Ascending aorta (tissue), 2 donors: ENCODE results near the gene SETBP1. TPM values are rescaled to one million over a fixed set of nuclear protein-coding genes. Genes with fewer than 3 reads are reported as not detected.

ENCODE experiments used
- DNase-seq, 2 donors: peaks; one replicate each; pipeline ENCODE4 v3.0.0-alpha.2; 2019; ENCODE audit warnings: low spot score in 2 of 2
- H3K27ac ChIP-seq, 2 donors: fragments of 200-600 bp; sonication (generic); one replicate each; pipeline ENCODE4 v1.5.1; 2016 to 2017; ENCODE audit warnings: mild to moderate bottlenecking in 1 of 2
- H3K27me3 ChIP-seq: fragments of 200-600 bp; sonication (generic); one replicate; pipeline ENCODE4 v1.5.1; 2017
- H3K36me3 ChIP-seq, 2 donors: fragments of 200-600 bp; sonication (generic); one replicate each; pipeline ENCODE4 v1.5.1; 2016
- H3K4me1 ChIP-seq, 2 donors: fragments of 200-600 bp; sonication (generic); one replicate each; pipeline ENCODE4 v1.5.1; 2016 to 2017; ENCODE audit warnings: mild to moderate bottlenecking in 1 of 2
- H3K4me3 ChIP-seq, 2 donors: fragments of 200-600 bp; sonication (generic); one replicate each; pipeline ENCODE4 v1.5.1; 2016 to 2017; ENCODE audit warnings: mild to moderate bottlenecking in 1 of 2
- H3K9me3 ChIP-seq, 2 donors: fragments of 200-600 bp; sonication (generic); one replicate each; pipeline ENCODE4 v1.5.1; 2016
- intact Hi-C: fragments of 100-400 bp; cut with DNase I; formaldehyde crosslinking; loops from one replicate; pipeline ENCODE4 v1.15.1; 2023
- total RNA-seq: library from RNA; depleted of rRNA; stranded (reverse); fragments of >200 nt; gene quantifications from one replicate; pipeline ENCODE4 v1.1.0, GENCODE V29; 2016
- TF ChIP-seq, protein P1 (sequence below), 3 experiments: fragments of 200-600 bp in 2 of 3; fragments of 450-650 bp in 1 of 3; sonication (generic) in 2 of 3; IDR thresholded peaks; one replicate each; pipeline ENCODE4 v1.5.1; 2016 to 2019; ENCODE audit warnings: antibody characterized with exemption in 3 of 3, mild to moderate bottlenecking in 1 of 3, moderate library complexity in 1 of 3

Gene SETBP1
- total RNA-seq, 1 donor from 2014 or later: 23.5 TPM

- intact Hi-C loops: loop anchor here (10.0 kb wide), 1 partner anchor 547 kb away; no protein-coding TSS in a partner anchor
- no peak overlapping the region for H3K4me3 ChIP-seq
- no peaks in the 10 kb centered on the region for H3K27me3 ChIP-seq
- no peak overlapping the region for H3K27ac ChIP-seq
- no peaks in the 10 kb centered on the region for H3K4me1 ChIP-seq
- no peak for DNase-seq
- H3K36me3 ChIP-seq: no peaks in the 10 kb centered on the region
- no peaks in the 10 kb centered on the region for H3K9me3 ChIP-seq
- TF ChIP-seq, protein P1, sequence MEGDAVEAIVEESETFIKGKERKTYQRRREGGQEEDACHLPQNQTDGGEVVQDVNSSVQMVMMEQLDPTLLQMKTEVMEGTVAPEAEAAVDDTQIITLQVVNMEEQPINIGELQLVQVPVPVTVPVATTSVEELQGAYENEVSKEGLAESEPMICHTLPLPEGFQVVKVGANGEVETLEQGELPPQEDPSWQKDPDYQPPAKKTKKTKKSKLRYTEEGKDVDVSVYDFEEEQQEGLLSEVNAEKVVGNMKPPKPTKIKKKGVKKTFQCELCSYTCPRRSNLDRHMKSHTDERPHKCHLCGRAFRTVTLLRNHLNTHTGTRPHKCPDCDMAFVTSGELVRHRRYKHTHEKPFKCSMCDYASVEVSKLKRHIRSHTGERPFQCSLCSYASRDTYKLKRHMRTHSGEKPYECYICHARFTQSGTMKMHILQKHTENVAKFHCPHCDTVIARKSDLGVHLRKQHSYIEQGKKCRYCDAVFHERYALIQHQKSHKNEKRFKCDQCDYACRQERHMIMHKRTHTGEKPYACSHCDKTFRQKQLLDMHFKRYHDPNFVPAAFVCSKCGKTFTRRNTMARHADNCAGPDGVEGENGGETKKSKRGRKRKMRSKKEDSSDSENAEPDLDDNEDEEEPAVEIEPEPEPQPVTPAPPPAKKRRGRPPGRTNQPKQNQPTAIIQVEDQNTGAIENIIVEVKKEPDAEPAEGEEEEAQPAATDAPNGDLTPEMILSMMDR (IDR thresholded peaks at IDR 0.05): no peak
These were observed 8.8 kb upstream of the SETBP1 start for GRCh38 chr18:44671914-44672313.

GRCh38 chr18:44672506-44672905 is 8.2 kb upstream of the SETBP1 start:
- no peak overlapping the region for H3K27ac ChIP-seq
- intact Hi-C loops: loop anchor here (10.0 kb wide), 1 partner anchor 548 kb away; no protein-coding TSS in a partner anchor
- H3K4me3 ChIP-seq: no peak overlapping the region
- no peaks in the 10 kb centered on the region for H3K9me3 ChIP-seq
- H3K4me1 ChIP-seq: no peaks in the 10 kb centered on the region
- no peak for DNase-seq
- no peaks in the 10 kb centered on the region for H3K36me3 ChIP-seq
- no peaks in the 10 kb centered on the region for H3K27me3 ChIP-seq
- TF ChIP-seq, protein P1 (IDR thresholded peaks at IDR 0.05): no peak

- intact Hi-C loops: loop anchor here (10.0 kb wide), 1 partner anchor 549 kb away; no protein-coding TSS in a partner anchor
- Histone ChIP-seq H3K9me3 (no peaks in the 10 kb centered on the region), H3K4me3 (no peak overlapping the region), H3K36me3 (no peaks in the 10 kb centered on the region), H3K4me1 (peaks cover 0 to under 1% of the 10 kb centered on the region in 2 donors), H3K27ac (no peak overlapping the region), H3K27me3 (no peaks in the 10 kb centered on the region)
- TF ChIP-seq, protein P1 (IDR thresholded peaks at IDR 0.05): no peak
- no peak for DNase-seq
These were observed 7.3 kb upstream of the SETBP1 start for GRCh38 chr18:44673256-44673880.

DNA sequence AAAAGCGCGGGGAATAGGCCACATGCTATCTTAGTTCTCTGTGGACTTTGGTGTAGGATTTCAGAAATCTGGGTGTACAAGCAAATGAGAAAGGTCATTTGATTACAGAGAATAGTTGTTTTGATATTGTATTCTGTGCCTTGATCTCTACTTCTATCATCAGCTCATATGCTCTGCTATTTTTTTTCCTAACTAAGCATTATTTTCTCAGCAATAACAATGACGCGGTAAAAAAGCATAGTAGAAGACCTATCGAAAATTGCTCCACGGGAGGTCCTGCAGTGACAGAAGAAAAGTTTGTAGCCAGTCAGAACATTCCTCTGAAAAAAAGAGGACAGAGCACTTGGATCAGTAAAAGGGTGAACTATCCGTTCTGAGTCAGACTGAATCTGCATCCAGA is 2.8 kb upstream of the SETBP1 start:
- no peak overlapping the region for H3K27ac ChIP-seq
- H3K9me3 ChIP-seq: no peaks in the 10 kb centered on the region
- no peak for DNase-seq
- intact Hi-C loops: loop anchor here (2.0 to 10.0 kb wide), 5 partner anchors 81 to 553 kb away; no protein-coding TSS in a partner anchor
- TF ChIP-seq, protein P1 (IDR thresholded peaks at IDR 0.05): no peak
- peaks cover 0 to 4% of the 10 kb centered on the region in 2 donors for H3K4me1 ChIP-seq
- no peak overlapping the region for H3K4me3 ChIP-seq
- no peaks in the 10 kb centered on the region for H3K36me3 ChIP-seq
- H3K27me3 ChIP-seq: no peaks in the 10 kb centered on the region

DNA sequence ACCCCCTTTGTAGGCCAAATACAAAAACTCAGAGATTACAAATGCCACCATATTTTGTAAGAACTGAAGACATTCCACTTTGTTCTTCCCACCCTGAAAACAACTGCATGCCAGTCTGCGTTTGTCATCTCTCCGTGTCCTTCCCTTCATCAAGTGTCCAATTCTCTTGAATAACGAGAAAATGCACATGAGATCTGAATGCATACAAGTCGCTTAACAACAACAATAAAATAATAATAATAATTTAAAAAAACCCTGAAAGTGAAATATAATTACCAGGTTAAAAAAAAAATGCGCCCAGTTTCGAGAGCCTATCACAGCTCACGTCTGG is 2.0 kb upstream of the SETBP1 start:
- TF ChIP-seq, protein P1 (IDR thresholded peaks at IDR 0.05): no peak
- Histone ChIP-seq H3K36me3 (no peaks in the 10 kb centered on the region), H3K4me3 (peak overlapping the region; percentile 83 to 94), H3K27me3 (no peaks in the 10 kb centered on the region), H3K27ac (peak overlapping the region; percentile 97 to 98), H3K9me3 (no peaks in the 10 kb centered on the region), H3K4me1 (peaks cover 0 to 11% of the 10 kb centered on the region in 2 donors)
- DNase-seq: no peak
- intact Hi-C loops: loop anchor here (2.0 to 10.0 kb wide), 5 partner anchors 81 to 554 kb away; no protein-coding TSS in a partner anchor
